ENCODE measurements around the gene CACNA2D1. TPM values are rescaled to one million over a fixed set of nuclear protein-coding genes. Genes with fewer than 3 reads are reported as not detected.

CACNA2D1 gene
- total RNA-seq, 1 experiment from 2014 or later = 36.2 TPM

DNA sequence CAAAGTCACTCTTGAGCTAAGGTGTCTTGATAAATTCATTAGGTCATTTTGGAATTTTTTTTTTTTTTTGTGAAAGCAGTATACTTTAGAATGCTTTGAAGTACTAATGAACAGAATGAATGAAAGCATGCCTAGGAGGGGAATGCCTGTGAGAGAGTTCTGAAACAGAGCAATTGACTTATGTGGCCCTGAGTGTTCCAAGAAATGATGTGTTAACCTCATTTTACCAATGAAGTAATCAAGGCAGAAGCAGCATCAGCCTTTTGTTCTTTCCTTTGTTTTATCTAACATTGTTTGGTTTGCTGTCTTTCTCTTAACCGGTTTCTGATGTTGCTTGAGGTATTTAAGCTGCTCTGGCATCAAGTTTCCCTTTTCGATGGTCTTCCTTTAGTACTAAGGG, 519.1 kb downstream of the CACNA2D1 start:
- WGBS (ENCODE audit: extremely low coverage, insufficient read length, low lambda C conversion rate) = no CpG with 5 or more reads among the region's 2 CpGs
- Histone ChIP-seq H3K79me1 (ENCODE audit: insufficient read depth, low read depth, low read length, poor library complexity, severe bottlenecking) (no peaks in the 10 kb centered on the region), H4K8ac (replicated peaks; ENCODE audit: insufficient read length, low read depth, low read length) (no peak overlapping the region), H3K4ac (ENCODE audit: low read depth, low read length) (no peak overlapping the region), H3K9me3 (ENCODE audit: control insufficient read depth, low read depth, low read length) (no peaks in the 10 kb centered on the region), H2BK12ac (ENCODE audit: insufficient read length, low read depth, low read length) (no peak overlapping the region), H4K20me1 (ENCODE audit: control insufficient read depth, insufficient read depth, insufficient read length) (no peaks in the 10 kb centered on the region), H2BK20ac (ENCODE audit: low read depth, low read length, poor library complexity, severe bottlenecking) (no peak overlapping the region), H3K14ac (ENCODE audit: insufficient read depth, low read length) (no peak overlapping the region), H3K27me3 (ENCODE audit: insufficient read depth, low read length) (no peaks in the 10 kb centered on the region), H3K4me1 (ENCODE audit: insufficient read depth, low read length) (no peaks in the 10 kb centered on the region), H3K4me2 (ENCODE audit: insufficient read depth, insufficient read length, low read length) (no peak overlapping the region), H3K9ac (ENCODE audit: extremely low read depth, insufficient read length, low read length) (no peak overlapping the region), H4K91ac (ENCODE audit: insufficient read length, low read depth, low read length) (no peak overlapping the region), H2AFZ (ENCODE audit: low read length) (no peak overlapping the region), H3K23me2 (ENCODE audit: insufficient read length, low read depth, low read length, poor library complexity, severe bottlenecking) (no peaks in the 10 kb centered on the region), H2BK120ac (ENCODE audit: low read depth, low read length, poor library complexity, severe bottlenecking) (no peak overlapping the region), H2BK15ac (ENCODE audit: low read depth, low read length) (no peak overlapping the region), H4K5ac (ENCODE audit: insufficient read length, low read depth, low read length) (no peak overlapping the region), H3K27ac (ENCODE audit: insufficient read length, low read depth, low read length) (no peak overlapping the region), H3K79me2 (ENCODE audit: insufficient read depth, low read length) (no peaks in the 10 kb centered on the region), H2AK5ac (ENCODE audit: insufficient read length, low read length) (no peak overlapping the region), H3T11ph (ENCODE audit: low read length) (no peak overlapping the region), H2BK5ac (ENCODE audit: insufficient read length, low read length) (no peak overlapping the region), H3K23ac (ENCODE audit: insufficient read length, low read depth, low read length) (no peak overlapping the region), H3K18ac (ENCODE audit: insufficient read length, low read depth, low read length) (no peak overlapping the region), H3K56ac (ENCODE audit: insufficient read length, low read depth, low read length) (no peak overlapping the region)
- Mint-ChIP-seq H3K27me3 (ENCODE audit: low read depth) (no peaks in the 10 kb centered on the region), H3K9me3 (peaks cover 0 to under 1% of the 10 kb centered on the region in 2 experiments; a peak in 3 of 5 replicates), H3K36me3 (ENCODE audit: insufficient read depth in 1 of 3, low read depth in 3 of 3) (0 out of 7 replicates have a peak, but pooled peaks cover 0 to under 1% (median 0%) of the 10 kb centered on the region in 3 experiments), H3K27ac (no peak overlapping the region), H3K4me1 (peaks cover 13 to 17% of the 10 kb centered on the region in 2 experiments), H3K4me3 (no peak overlapping the region)
- no peak for DNase-seq
- TF ChIP-seq, protein P1, sequence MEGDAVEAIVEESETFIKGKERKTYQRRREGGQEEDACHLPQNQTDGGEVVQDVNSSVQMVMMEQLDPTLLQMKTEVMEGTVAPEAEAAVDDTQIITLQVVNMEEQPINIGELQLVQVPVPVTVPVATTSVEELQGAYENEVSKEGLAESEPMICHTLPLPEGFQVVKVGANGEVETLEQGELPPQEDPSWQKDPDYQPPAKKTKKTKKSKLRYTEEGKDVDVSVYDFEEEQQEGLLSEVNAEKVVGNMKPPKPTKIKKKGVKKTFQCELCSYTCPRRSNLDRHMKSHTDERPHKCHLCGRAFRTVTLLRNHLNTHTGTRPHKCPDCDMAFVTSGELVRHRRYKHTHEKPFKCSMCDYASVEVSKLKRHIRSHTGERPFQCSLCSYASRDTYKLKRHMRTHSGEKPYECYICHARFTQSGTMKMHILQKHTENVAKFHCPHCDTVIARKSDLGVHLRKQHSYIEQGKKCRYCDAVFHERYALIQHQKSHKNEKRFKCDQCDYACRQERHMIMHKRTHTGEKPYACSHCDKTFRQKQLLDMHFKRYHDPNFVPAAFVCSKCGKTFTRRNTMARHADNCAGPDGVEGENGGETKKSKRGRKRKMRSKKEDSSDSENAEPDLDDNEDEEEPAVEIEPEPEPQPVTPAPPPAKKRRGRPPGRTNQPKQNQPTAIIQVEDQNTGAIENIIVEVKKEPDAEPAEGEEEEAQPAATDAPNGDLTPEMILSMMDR (conservative IDR thresholded peaks at IDR 0.05) = no peak
